K562 (cell line): ENCODE data around the gene MAGI2. TPM values are rescaled to one million over a fixed set of nuclear protein-coding genes. Genes with fewer than 3 reads are reported as not detected.
A peak's percentile ranks its signal among the peaks of the same experiment; 100 is the strongest.

Experiments used
- ATAC-seq: fragments of 200-7000 bp; cut with Tn5 transposase; 3 replicates; pipeline ENCODE4 v1.9.1; 2020; ENCODE audit warnings: moderate library complexity
- BruUV-seq: library from RNA; stranded (reverse); fragments of 400-500 nt; replicated peaks from 2 replicates; lab custom pipeline; 2021; lab: Mats Ljungman, UMichigan
- CTCF ChIA-PET: fragments of 300-600 bp; formaldehyde crosslinking; extraction: SDS; loops from one replicate; lab custom pipeline; 2021; ENCODE audit warnings: low intra/inter-chr PET ratio; lab: Yijun Ruan, JAX
- POLR2A ChIA-PET: fragments of 300-600, 350-650 bp; sonication (Branson Sonifier 250); formaldehyde crosslinking; extraction: SDS; loops from one replicate; lab custom pipeline; 2021; ENCODE audit warnings: antibody characterized with exemption, inconsistent platforms; lab: Yijun Ruan, JAX
- DNase-seq, 4 experiments: peaks; one replicate each; pipeline versions ENCODE4 v3.0.0 to v3.0.0-alpha.2; 2011 to 2018; ENCODE audit warnings: low spot score in 3 of 4, mixed read lengths in 3 of 4; ENCODE audit errors: extremely low read depth in 1 of 4
- FAIRE-seq: peaks from 2 replicates; lab custom pipeline; 2011; peaks lifted over from hg19 to GRCh38; lab: Jason Lieb, UNC
- H2AFZ ChIP-seq: 2 replicates; pipeline ENCODE4 v1.6.0; 2011; ENCODE audit warnings: low read depth, low read length, control low read depth, inconsistent platforms
- H3K27ac ChIP-seq: fragments of 200-600 bp; 3 replicates; pipeline ENCODE4 v1.8.0; 2011; ENCODE audit warnings: low read depth, mild to moderate bottlenecking, control low read depth, inconsistent platforms, low read length, moderate library complexity, mixed read lengths; ENCODE audit errors: extremely low read depth
- H3K27me3 ChIP-seq, 2 experiments: fragments of 300-600 bp in 1 of 2; 2 replicates in 1 of 2; 3 replicates in 1 of 2; pipeline versions ENCODE4 v1.6.0 to v1.8.0; 2011; ENCODE audit warnings: inconsistent platforms in 2 of 2, low read length in 2 of 2, mild to moderate bottlenecking in 1 of 2, mixed read lengths in 1 of 2, moderate library complexity in 1 of 2; ENCODE audit not compliant: control insufficient read depth in 2 of 2, insufficient read depth in 2 of 2
- H3K36me3 ChIP-seq: fragments of 300-600 bp; 3 replicates; pipeline ENCODE4 v1.8.0; 2011; ENCODE audit warnings: mild to moderate bottlenecking, low read length, inconsistent platforms; ENCODE audit not compliant: control insufficient read depth, insufficient read depth
- H3K4me1 ChIP-seq, 2 experiments: fragments of 200-600 bp in 1 of 2; replicated peaks in 1 of 2; 2 replicates in 1 of 2; 3 replicates in 1 of 2; pipeline versions ENCODE4 v1.5.1 to v1.8.0; 2011; ENCODE audit warnings: inconsistent platforms in 2 of 2, low read length in 2 of 2, mild to moderate bottlenecking in 1 of 2, mixed read lengths in 1 of 2, moderate library complexity in 1 of 2; ENCODE audit not compliant: control insufficient read depth in 2 of 2, insufficient read depth in 2 of 2
- H3K4me2 ChIP-seq: 2 replicates; pipeline ENCODE4 v1.6.1; 2011; ENCODE audit warnings: low read length, control low read depth, inconsistent platforms, mixed read lengths; ENCODE audit not compliant: insufficient read depth
- H3K4me3 ChIP-seq: fragments of 200-600 bp; sonication (generic), shearing (Covaris generic); 2 replicates; pipeline ENCODE4 v1.5.1; 2016; ENCODE audit warnings: control low read depth, inconsistent platforms
- H3K79me2 ChIP-seq: fragments of 200-600 bp; 3 replicates; pipeline ENCODE4 v1.8.0; 2011; ENCODE audit warnings: low read length, inconsistent platforms; ENCODE audit not compliant: control insufficient read depth, insufficient read depth
- H3K9ac ChIP-seq, 2 experiments: 2 replicates each; pipeline versions ENCODE4 v1.6.0 to v1.6.1; 2011; ENCODE audit warnings: low read depth in 2 of 2, low read length in 2 of 2, control low read depth in 1 of 2, inconsistent platforms in 1 of 2, mild to moderate bottlenecking in 1 of 2, mixed read lengths in 1 of 2; ENCODE audit not compliant: insufficient read depth in 1 of 2
- H3K9me1 ChIP-seq: one replicate; pipeline ENCODE4 v1.6.0; 2011; ENCODE audit warnings: inconsistent platforms, mild to moderate bottlenecking, low read length, moderate library complexity; ENCODE audit not compliant: control insufficient read depth, insufficient read depth
- H3K9me3 ChIP-seq: replicated peaks from 2 replicates; pipeline ENCODE4 v1.5.1; 2011; ENCODE audit warnings: low read depth, low read length, inconsistent platforms; ENCODE audit not compliant: control insufficient read depth, insufficient read depth
- H4K20me1 ChIP-seq: replicated peaks from 2 replicates; pipeline ENCODE4 v1.6.1; 2011; ENCODE audit warnings: low read length, inconsistent platforms, mixed read lengths; ENCODE audit not compliant: control insufficient read depth, insufficient read depth
- CCNT2 ChIP-seq: IDR thresholded peaks from 2 replicates; pipeline ENCODE4 v1.6.1; 2011; ENCODE audit warnings: borderline replicate concordance, low read depth, mild to moderate bottlenecking, moderate library complexity, mixed read lengths, low read length; ENCODE audit not compliant: insufficient read length; ENCODE audit errors: extremely low read depth
- MEIS2 ChIP-seq: fragments of 450-650 bp; IDR thresholded peaks from 2 replicates; pipeline ENCODE4 v1.6.1; 2014; ENCODE audit warnings: mild to moderate bottlenecking; ENCODE audit not compliant: partially characterized antibody
- WGBS: fragments of 100-300 bp; shearing (Covaris generic); methylation state at CpG from one replicate; pipeline ENCODE4 v1.1.6; 2016; ENCODE audit warnings: low coverage, mixed read lengths; ENCODE audit not compliant: insufficient coverage; ENCODE audit errors: missing lambda C conversion rate; 5-methylcytosine and 5-hydroxymethylcytosine counted together
- in situ Hi-C: fragments of 300-500 bp; cut with MboI; formaldehyde crosslinking; loops from 4 replicates; pipeline ENCODE4 v1.15.0; 2018; ENCODE audit warnings: inconsistent platforms, mixed read lengths
- intact Hi-C: fragments of 100-400 bp; cut with micrococcal nuclease; formaldehyde crosslinking; loops from 2 replicates; pipeline ENCODE4 v1.14.2; 2022
- polyA plus RNA-seq, 8 experiments: library from polyadenylated mRNA; depleted of rRNA in 4 of 8; stranded (reverse) in 5 of 8; unstranded in 3 of 8; fragments of >200 nt; fragmentation: Nextera tagmentation in 2 of 8; fragmentation: Illumina TruSeq in 1 of 8; extraction: Ambion mirVana in 2 of 8; extraction: Trizol in 1 of 8; gene quantifications; 2 replicates each; pipeline versions ENCODE4 v1.2.1 to v1.2.3, GENCODE V29; 2011 to 2014; ENCODE audit warnings: inconsistent platforms in 1 of 8, missing spikeins in 1 of 8
- total RNA-seq, 7 experiments: library from RNA; depleted of rRNA in 6 of 7; stranded (reverse); fragments of >200 nt in 6 of 7; fragmentation: Illumina TruSeq in 2 of 7; extraction: Trizol in 2 of 7; gene quantifications; 2 replicates each; pipeline versions ENCODE4 v1.2.1 to v1.2.3, GENCODE V29; 2011 to 2021; ENCODE audit warnings: low replicate concordance in 1 of 7
- TF ChIP-seq, protein P1 (sequence below): fragments of 450-650 bp; IDR thresholded peaks from 2 replicates; pipeline ENCODE4 v1.7.1; 2018; ENCODE audit warnings: mild to moderate bottlenecking, low read depth; ENCODE audit not compliant: partially characterized antibody
- TF ChIP-seq, protein P2 (sequence below), 2 experiments: fragments of 450-650 bp; formaldehyde crosslinking in 1 of 2; IDR thresholded peaks; 2 replicates each; pipeline versions ENCODE4 v1.4.0 to v1.6.1; 2014 to 2020; ENCODE audit warnings: mild to moderate bottlenecking in 2 of 2, borderline replicate concordance in 1 of 2, low read depth in 1 of 2

MAGI2 gene
- total and polyA plus RNA-seq, 9 of the 15 experiments (the other 6 are each of a cell fraction or from before 2014, with no cell fraction given): 0.27 to 1.4 (median 0.70) TPM

DNA sequence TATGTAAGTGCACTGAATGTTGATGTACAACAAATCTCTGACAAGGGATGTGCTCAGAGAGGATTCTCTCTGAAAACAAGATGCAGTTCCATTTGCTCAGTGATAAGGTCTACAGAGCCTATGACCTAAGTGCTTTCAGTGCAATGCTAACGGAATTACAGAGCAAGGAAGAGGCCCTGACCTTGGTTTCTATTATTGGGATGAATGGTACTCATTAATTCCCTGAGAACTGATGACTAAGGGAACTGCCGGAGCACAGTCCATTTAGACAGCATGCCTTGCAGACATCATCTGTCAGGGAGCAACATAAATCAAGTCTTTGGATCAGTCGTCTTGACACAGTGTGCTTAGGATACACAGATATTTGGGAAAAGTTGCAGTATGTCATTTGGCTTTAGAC lies 1314.1 kb downstream of the MAGI2 start:
- no peak overlapping the region for H3K4me3 ChIP-seq
- no peaks in the 10 kb centered on the region for H3K9me1 ChIP-seq
- ChIA-PET CTCF (no interaction called here), POLR2A (no interaction called here)
- WGBS: 5% methylated on average over 3 of the region's 3 CpGs
- no peaks in the 10 kb centered on the region for H3K36me3 ChIP-seq
- peak; percentile 42 for TF ChIP-seq MEIS2
- no peak for TF ChIP-seq CCNT2
- TF ChIP-seq, protein P1, sequence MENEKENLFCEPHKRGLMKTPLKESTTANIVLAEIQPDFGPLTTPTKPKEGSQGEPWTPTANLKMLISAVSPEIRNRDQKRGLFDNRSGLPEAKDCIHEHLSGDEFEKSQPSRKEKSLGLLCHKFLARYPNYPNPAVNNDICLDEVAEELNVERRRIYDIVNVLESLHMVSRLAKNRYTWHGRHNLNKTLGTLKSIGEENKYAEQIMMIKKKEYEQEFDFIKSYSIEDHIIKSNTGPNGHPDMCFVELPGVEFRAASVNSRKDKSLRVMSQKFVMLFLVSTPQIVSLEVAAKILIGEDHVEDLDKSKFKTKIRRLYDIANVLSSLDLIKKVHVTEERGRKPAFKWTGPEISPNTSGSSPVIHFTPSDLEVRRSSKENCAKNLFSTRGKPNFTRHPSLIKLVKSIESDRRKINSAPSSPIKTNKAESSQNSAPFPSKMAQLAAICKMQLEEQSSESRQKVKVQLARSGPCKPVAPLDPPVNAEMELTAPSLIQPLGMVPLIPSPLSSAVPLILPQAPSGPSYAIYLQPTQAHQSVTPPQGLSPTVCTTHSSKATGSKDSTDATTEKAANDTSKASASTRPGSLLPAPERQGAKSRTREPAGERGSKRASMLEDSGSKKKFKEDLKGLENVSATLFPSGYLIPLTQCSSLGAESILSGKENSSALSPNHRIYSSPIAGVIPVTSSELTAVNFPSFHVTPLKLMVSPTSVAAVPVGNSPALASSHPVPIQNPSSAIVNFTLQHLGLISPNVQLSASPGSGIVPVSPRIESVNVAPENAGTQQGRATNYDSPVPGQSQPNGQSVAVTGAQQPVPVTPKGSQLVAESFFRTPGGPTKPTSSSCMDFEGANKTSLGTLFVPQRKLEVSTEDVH: no peak
- TF ChIP-seq, protein P2, sequence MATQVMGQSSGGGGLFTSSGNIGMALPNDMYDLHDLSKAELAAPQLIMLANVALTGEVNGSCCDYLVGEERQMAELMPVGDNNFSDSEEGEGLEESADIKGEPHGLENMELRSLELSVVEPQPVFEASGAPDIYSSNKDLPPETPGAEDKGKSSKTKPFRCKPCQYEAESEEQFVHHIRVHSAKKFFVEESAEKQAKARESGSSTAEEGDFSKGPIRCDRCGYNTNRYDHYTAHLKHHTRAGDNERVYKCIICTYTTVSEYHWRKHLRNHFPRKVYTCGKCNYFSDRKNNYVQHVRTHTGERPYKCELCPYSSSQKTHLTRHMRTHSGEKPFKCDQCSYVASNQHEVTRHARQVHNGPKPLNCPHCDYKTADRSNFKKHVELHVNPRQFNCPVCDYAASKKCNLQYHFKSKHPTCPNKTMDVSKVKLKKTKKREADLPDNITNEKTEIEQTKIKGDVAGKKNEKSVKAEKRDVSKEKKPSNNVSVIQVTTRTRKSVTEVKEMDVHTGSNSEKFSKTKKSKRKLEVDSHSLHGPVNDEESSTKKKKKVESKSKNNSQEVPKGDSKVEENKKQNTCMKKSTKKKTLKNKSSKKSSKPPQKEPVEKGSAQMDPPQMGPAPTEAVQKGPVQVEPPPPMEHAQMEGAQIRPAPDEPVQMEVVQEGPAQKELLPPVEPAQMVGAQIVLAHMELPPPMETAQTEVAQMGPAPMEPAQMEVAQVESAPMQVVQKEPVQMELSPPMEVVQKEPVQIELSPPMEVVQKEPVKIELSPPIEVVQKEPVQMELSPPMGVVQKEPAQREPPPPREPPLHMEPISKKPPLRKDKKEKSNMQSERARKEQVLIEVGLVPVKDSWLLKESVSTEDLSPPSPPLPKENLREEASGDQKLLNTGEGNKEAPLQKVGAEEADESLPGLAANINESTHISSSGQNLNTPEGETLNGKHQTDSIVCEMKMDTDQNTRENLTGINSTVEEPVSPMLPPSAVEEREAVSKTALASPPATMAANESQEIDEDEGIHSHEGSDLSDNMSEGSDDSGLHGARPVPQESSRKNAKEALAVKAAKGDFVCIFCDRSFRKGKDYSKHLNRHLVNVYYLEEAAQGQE (IDR thresholded peaks at IDR 0.05; ENCODE audit: borderline replicate concordance): no peak
- TF ChIP-seq, protein P2 (CRISPR knock-in tag; IDR thresholded peaks at IDR 0.05; ENCODE audit: low read depth): no peak
- no peak overlapping the region for H3K9ac ChIP-seq
- H3K9me3 ChIP-seq: no peaks in the 10 kb centered on the region
- no peak overlapping the region for H2AFZ ChIP-seq
- H3K4me2 ChIP-seq: no peak overlapping the region
- no peaks in the 10 kb centered on the region for H3K79me2 ChIP-seq
- in situ Hi-C loops: no loop called here
- no TSS peak for BruUV-seq
- H4K20me1 ChIP-seq: no peaks in the 10 kb centered on the region
- no peak for ATAC-seq
- no peaks in the 10 kb centered on the region for H3K4me1 ChIP-seq
- FAIRE-seq: no peak
- no peak overlapping the region for H3K27ac ChIP-seq
- DNase-seq: no peak
- intact Hi-C loops: loop anchor here (10.0 kb wide), 1 partner anchor 1875 kb away; no protein-coding TSS in a partner anchor
- H3K27me3 ChIP-seq: peaks cover 2 to 4% of the 10 kb centered on the region in 2 experiments; a peak in 2 of 5 replicates
